H4 (cell line): Measurements from ENCODE around the gene CHST7. TPM values are rescaled to one million over a fixed set of nuclear protein-coding genes. Genes with fewer than 3 reads are reported as not detected.
"Not testable (repeated sequence)": the region's sequence is repeated elsewhere in the genome, so short reads cannot be mapped to it uniquely, and the experiment has no call there.

Experiments used
- DNase-seq: peaks from one replicate; pipeline ENCODE4 v3.0.0-alpha.2; 2015; ENCODE audit warnings: low spot score
- total RNA-seq: library from RNA; depleted of rRNA; stranded (reverse); fragments of >200 nt; shearing (Covaris generic); gene quantifications from 2 replicates; pipeline ENCODE4 v1.2.3, GENCODE V29; 2014; rRNA removed

Gene CHST7
- 0.80 and 2.2 TPM in 2 replicates for total RNA-seq

GRCh38 chrX:46573331-46573891, at the start of gene CHST7:
Gene CHST7, plus strand, starts transcription at chrX:46573765. Its CDS starts 167 bp downstream, at chrX:46573932.
- DNase-seq, result peak; percentile 29

GRCh38 chrX:46528640-46529039, 44.9 kb upstream of the CHST7 start:
- DNase-seq, result not testable (repeated sequence)

- DNase-seq, result not testable (repeated sequence)
Observed at GRCh38 chrX:46529740-46530403, 43.7 kb upstream of the CHST7 start.

GRCh38 chrX:46530404-46530908, 43.1 kb upstream of the CHST7 start:
- DNase-seq, result not testable (repeated sequence)

- DNase-seq, result no peak
Observed at GRCh38 chrX:46531442-46531841, 42.1 kb upstream of the CHST7 start.

- no peak for DNase-seq
Observed at GRCh38 chrX:46543441-46543840, 30.1 kb upstream of the CHST7 start.

GRCh38 chrX:46544527-46544926, 29.0 kb upstream of the CHST7 start:
- DNase-seq, result not testable (repeated sequence)

- DNase-seq, result peak; percentile 89
Observed at GRCh38 chrX:46545111-46546005, 28.2 kb upstream of the CHST7 start, which contains the start of gene ZNF674. Gene ZNF674, minus strand, starts transcription at chrX:46545421. Its CDS starts 3,334 bp downstream, at chrX:46542087.

- peak; percentile 28 for DNase-seq
Observed at GRCh38 chrX:46547857-46548256, 25.7 kb upstream of the CHST7 start.

GRCh38 chrX:46549914-46550313, 23.7 kb upstream of the CHST7 start:
- DNase-seq, result no peak

GRCh38 chrX:46551494-46552128, 22.0 kb upstream of the CHST7 start:
- peak; percentile 10 for DNase-seq

- DNase-seq, result no peak
Observed at GRCh38 chrX:46553935-46554334, 19.6 kb upstream of the CHST7 start.

- no peak for DNase-seq
Observed at GRCh38 chrX:46554942-46555341, 18.6 kb upstream of the CHST7 start.

GRCh38 chrX:46559062-46559461, 14.5 kb upstream of the CHST7 start:
- DNase-seq, result no peak

- no peak for DNase-seq
Observed at GRCh38 chrX:46561824-46562657, 11.5 kb upstream of the CHST7 start.

- no peak for DNase-seq
Observed at GRCh38 chrX:46567388-46567787, 6.2 kb upstream of the CHST7 start.

- no peak for DNase-seq
Observed at GRCh38 chrX:46569621-46570020, 3.9 kb upstream of the CHST7 start.

- DNase-seq, result peak; percentile 38
Observed at GRCh38 chrX:46571423-46572339, 1.9 kb upstream of the CHST7 start.

- no peak for DNase-seq
Observed at GRCh38 chrX:46572340-46572936, 1.1 kb upstream of the CHST7 start.
